ENCODE data around the gene RPL28. TPM values are rescaled to one million over a fixed set of nuclear protein-coding genes. Genes with fewer than 3 reads are reported as not detected.

The RPL28 gene
- total RNA-seq, 1 experiment from 2014 or later, result 836 TPM

DNA sequence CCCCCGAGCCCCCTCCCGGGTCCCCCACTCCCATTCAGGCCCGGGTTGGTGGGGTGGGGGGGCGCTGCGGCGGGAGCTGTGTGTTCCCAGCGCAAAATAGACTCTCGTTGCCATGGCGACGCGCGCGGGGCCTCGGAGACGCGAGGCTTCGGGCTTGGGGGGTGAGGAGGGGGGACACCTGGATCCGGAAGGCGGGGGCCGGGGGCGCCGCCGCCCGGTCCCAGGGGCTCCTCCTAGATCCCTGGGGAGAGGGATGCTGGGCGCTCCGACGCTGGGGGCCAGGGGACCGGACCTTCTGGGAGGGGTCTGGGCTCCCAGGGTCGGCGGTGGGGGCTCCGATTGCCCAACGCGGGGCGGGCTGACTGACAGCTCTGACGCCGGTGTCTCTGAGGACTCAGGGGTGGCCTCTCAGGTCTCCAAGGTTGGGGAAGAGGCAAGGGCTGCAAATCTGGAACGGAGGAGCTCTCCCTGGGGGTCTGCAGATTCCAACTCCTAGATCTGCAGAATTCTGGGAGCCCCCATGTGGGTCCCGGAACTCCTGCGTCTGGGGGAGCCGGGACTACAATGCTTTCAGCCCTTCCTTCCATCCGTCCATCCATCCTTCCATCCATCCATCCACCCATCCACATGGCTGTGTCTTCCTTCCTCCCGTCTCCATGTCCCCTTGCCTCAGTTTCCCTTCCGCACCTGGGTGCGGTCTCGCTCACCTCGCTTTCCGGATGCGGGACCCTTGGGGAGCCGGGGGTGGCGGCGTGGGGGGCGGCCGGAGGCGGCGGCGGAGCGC lies 66.4 kb downstream of the RPL28 start:
- H3K4me2 ChIP-seq (ENCODE audit: low read length), result no peak overlapping the region
- ATAC-seq (no peak), DNase-seq (no peak)
- POLR2A ChIA-PET (ENCODE audit: unreplicated experiment), result no interaction called here
- peaks cover 17% of the 10 kb centered on the region for H3K27me3 ChIP-seq (ENCODE audit: low read length)
- H3K27ac ChIP-seq (ENCODE audit: low read length), result no peak overlapping the region
- H3K9me2 ChIP-seq (replicated peaks; ENCODE audit: low read length), result no peaks in the 10 kb centered on the region
- no peaks in the 10 kb centered on the region for H3K79me2 ChIP-seq (ENCODE audit: low read length)
- no peak overlapping the region for H2AFZ ChIP-seq (ENCODE audit: low read length)
- H3F3A ChIP-seq (ENCODE audit: low read length, unreplicated experiment), result no peaks in the 10 kb centered on the region
- H3K4me1 ChIP-seq (ENCODE audit: insufficient read depth, low read length), result no peaks in the 10 kb centered on the region
- TF ChIP-seq EZH2 (IDR thresholded peaks at IDR 0.05; ENCODE audit: low read length, unreplicated experiment), result no peak
- TF ChIP-seq, protein P1, sequence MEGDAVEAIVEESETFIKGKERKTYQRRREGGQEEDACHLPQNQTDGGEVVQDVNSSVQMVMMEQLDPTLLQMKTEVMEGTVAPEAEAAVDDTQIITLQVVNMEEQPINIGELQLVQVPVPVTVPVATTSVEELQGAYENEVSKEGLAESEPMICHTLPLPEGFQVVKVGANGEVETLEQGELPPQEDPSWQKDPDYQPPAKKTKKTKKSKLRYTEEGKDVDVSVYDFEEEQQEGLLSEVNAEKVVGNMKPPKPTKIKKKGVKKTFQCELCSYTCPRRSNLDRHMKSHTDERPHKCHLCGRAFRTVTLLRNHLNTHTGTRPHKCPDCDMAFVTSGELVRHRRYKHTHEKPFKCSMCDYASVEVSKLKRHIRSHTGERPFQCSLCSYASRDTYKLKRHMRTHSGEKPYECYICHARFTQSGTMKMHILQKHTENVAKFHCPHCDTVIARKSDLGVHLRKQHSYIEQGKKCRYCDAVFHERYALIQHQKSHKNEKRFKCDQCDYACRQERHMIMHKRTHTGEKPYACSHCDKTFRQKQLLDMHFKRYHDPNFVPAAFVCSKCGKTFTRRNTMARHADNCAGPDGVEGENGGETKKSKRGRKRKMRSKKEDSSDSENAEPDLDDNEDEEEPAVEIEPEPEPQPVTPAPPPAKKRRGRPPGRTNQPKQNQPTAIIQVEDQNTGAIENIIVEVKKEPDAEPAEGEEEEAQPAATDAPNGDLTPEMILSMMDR (conservative IDR thresholded peaks at IDR 0.05; ENCODE audit: low read depth, low read length), result no peak
- TF ChIP-seq EZH2phosphoT487 (IDR thresholded peaks at IDR 0.05; ENCODE audit: borderline replicate concordance, low read length), result no peak
- CTCF ChIA-PET, result no interaction called here
- no peak overlapping the region for H3K4me3 ChIP-seq (ENCODE audit: low read length)
- no peaks in the 10 kb centered on the region for H4K20me1 ChIP-seq (ENCODE audit: low read length)
- H3K36me3 ChIP-seq (ENCODE audit: low read depth, low read length), result peaks cover 12% of the 10 kb centered on the region; the same call in 1 of the 2 replicates
- intact Hi-C loops (cut with micrococcal nuclease), result no loop called here
- H3K9ac ChIP-seq (ENCODE audit: low read length), result no peak overlapping the region
- H3K9me3 ChIP-seq (ENCODE audit: low read length), result no peaks in the 10 kb centered on the region
- BruUV-seq (replicated peaks), result no TSS peak

Other genes with a start within 250 kb of the RPL28 start
- gene TNNT1, start 236.7 kb upstream of the RPL28 start, total RNA-seq (2014; rRNA removed), result 266 and 317 TPM in 2 replicates
- 32.4 and 40.1 TPM in 2 replicates for gene TNNI3, start 228.2 kb upstream of the RPL28 start, total RNA-seq (2014; rRNA removed)
- gene DNAAF3, start 219.3 kb upstream of the RPL28 start, total RNA-seq (2014; rRNA removed), result 30.0 and 45.7 TPM in 2 replicates
- 0.40 and 2.5 TPM in 2 replicates for gene SYT5, start 205.6 kb upstream of the RPL28 start, total RNA-seq (2014; rRNA removed)
- 8.1 and 10.9 TPM in 2 replicates for gene PTPRH, start 176.4 kb upstream of the RPL28 start, total RNA-seq (2014; rRNA removed)
- 11.1 and 11.8 TPM in 2 replicates for gene TMEM86B, start 157.2 kb upstream of the RPL28 start, total RNA-seq (2014; rRNA removed)
- gene PPP6R1, start 126.9 kb upstream of the RPL28 start, total RNA-seq (2014; rRNA removed), result 159 and 221 TPM in 2 replicates
- 122 and 148 TPM in 2 replicates for gene HSPBP1, start 105.8 kb upstream of the RPL28 start, total RNA-seq (2014; rRNA removed)
- 5.1 and 8.7 TPM in 2 replicates for gene BRSK1, start 101.9 kb upstream of the RPL28 start, total RNA-seq (2014; rRNA removed)
- gene TMEM150B, start 60.6 kb upstream of the RPL28 start, total RNA-seq (2014; rRNA removed), result not detected in 2 replicates
- 21.9 and 36.6 TPM in 2 replicates for gene KMT5C, start 46.1 kb upstream of the RPL28 start, total RNA-seq (2014; rRNA removed)
- gene COX6B2, start 31.2 kb upstream of the RPL28 start, total RNA-seq (2014; rRNA removed), result 0.80 and 2.4 TPM in 2 replicates
- gene GARIN5B, start 22.7 kb upstream of the RPL28 start, total RNA-seq (2014; rRNA removed), result not detected in 2 replicates
- gene IL11, start 15.5 kb upstream of the RPL28 start, total RNA-seq (2014; rRNA removed), result 7.5 and 10.7 TPM in 2 replicates
- gene TMEM190, start 9.1 kb upstream of the RPL28 start, total RNA-seq (2014; rRNA removed), result not detected in 2 replicates
- 22.1 and 22.8 TPM in 2 replicates for gene TMEM238, start 1.6 kb upstream of the RPL28 start, total RNA-seq (2014; rRNA removed)
- 2,068 and 2,245 TPM in 2 replicates for gene UBE2S, start 21.9 kb downstream of the RPL28 start, total RNA-seq (2014; rRNA removed)
- gene SHISA7, start 57.4 kb downstream of the RPL28 start, total RNA-seq (2014; rRNA removed), result not detected in 2 replicates
- gene ISOC2, start 75.7 kb downstream of the RPL28 start, total RNA-seq (2014; rRNA removed), result 251 and 270 TPM in 2 replicates
- not detected in 2 replicates for gene C19orf85, start 78.8 kb downstream of the RPL28 start, total RNA-seq (2014; rRNA removed)
- 11.8 and 24.2 TPM in 2 replicates for gene ZNF628, start 90.7 kb downstream of the RPL28 start, total RNA-seq (2014; rRNA removed)
- 17.5 and 21.0 TPM in 2 replicates for gene NAT14, start 99.3 kb downstream of the RPL28 start, total RNA-seq (2014; rRNA removed)
- 0.17 TPM in 1 of 2 replicates, not detected in the other for gene SSC5D, start 102.5 kb downstream of the RPL28 start, total RNA-seq (2014; rRNA removed)
- not detected in 2 replicates for gene SBK2, start 151.2 kb downstream of the RPL28 start, total RNA-seq (2014; rRNA removed)
- gene SBK3, start 159.6 kb downstream of the RPL28 start, total RNA-seq (2014; rRNA removed), result 0.46 TPM in 1 of 2 replicates, not detected in the other
- gene ZNF579, start 194.9 kb downstream of the RPL28 start, total RNA-seq (2014; rRNA removed), result 13.5 and 26.1 TPM in 2 replicates
- gene FIZ1, start 213.6 kb downstream of the RPL28 start, total RNA-seq (2014; rRNA removed), result 11.6 and 11.7 TPM in 2 replicates
- gene ZNF524, start 214.4 kb downstream of the RPL28 start, total RNA-seq (2014; rRNA removed), result 27.7 and 33.1 TPM in 2 replicates
- 5.5 and 8.2 TPM in 2 replicates for gene ZNF865, start 219.7 kb downstream of the RPL28 start, total RNA-seq (2014; rRNA removed)
- 9.0 and 18.0 TPM in 2 replicates for gene ZNF784, start 238.6 kb downstream of the RPL28 start, total RNA-seq (2014; rRNA removed)